Fibroblast of skin of abdomen (primary cell): Measurements from ENCODE around the gene NEGR1.

Experiments used
- DNase-seq: peaks from one replicate; pipeline ENCODE4 v3.0.0-alpha.2; 2013

Gene NEGR1

DNA sequence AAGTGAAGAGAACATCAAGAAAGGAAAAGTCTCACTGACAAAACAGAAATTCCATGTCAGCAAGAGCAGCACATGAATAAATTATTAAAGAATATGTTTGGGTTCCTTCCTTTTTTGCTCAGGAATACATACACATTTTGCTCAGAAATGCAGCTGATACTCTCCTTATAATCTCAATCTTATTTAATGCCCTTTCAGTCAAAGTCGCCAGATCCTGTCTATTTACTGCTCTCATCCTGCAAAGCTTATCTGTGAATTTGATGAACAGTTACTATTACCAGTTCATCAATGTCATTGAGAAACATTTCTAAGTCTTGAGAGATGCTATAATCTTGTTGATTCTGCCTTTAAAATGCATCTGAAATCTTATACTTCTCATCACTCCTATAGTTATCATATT is 658.5 kb downstream of the NEGR1 start:
- DNase-seq, result no peak

- peak; percentile 87 for DNase-seq
These were observed 660.6 kb downstream of the NEGR1 start for GRCh38 chr1:71621785-71622184.

GRCh38 chr1:71618766-71619530 is 663.4 kb downstream of the NEGR1 start:
- DNase-seq, result no peak

- no peak for DNase-seq
These were observed 664.1 kb downstream of the NEGR1 start for GRCh38 chr1:71618191-71618590.

DNA sequence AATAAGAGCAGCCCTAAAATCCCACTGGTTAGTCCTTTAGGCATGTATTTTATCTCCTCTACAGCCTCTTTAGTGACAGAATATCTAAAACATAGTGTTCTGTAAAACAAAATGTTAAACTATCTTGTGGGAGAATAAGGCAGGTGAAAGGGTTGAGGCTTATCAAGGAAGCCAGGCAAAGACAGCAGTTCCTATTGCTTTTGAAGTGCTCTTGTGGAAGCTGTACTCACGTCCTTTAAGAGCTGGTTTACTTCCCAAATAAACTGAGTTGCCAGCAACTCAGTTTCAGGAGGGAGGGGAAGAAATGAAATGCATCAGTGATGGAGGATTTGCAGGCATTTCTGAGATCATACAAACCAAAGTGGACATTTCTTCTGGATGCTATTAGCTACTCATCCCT is 671.9 kb downstream of the NEGR1 start:
- DNase-seq, result no peak

DNA sequence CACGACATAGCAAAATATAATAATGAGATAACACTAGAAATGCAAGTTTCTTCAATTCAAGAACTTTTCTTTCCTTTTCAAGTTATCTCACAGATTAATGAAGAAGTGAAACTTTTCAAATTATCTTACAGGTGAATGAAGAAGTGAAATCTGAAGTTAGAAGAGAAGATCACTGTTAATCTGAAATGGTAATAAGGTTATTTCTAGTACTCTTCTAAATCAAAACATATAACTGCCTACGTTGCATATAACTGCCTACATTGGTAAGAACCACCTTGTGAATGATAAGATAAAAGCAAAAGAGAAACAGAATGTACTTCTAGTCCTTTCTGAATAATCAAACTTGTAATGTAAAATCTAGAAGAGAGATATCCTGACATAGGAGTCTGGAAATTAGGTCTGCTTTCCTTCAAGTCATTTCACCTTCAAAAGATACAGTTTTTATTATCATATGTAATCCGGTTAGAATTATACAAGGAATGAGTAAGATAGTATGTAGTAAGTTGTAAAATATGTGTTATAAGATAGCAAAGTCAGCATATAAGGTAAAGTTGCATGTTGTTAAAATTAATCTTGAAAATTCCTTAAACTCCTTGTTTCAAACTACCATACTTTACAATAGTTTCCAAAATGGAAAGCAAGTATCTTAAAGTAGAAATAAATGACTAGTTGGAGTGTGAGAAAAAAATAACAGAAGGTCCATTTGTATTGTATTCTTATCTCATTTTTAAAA is 679.1 kb downstream of the NEGR1 start:
- no peak for DNase-seq

- no peak for DNase-seq
These were observed 682.3 kb downstream of the NEGR1 start for GRCh38 chr1:71600023-71600422.

DNA sequence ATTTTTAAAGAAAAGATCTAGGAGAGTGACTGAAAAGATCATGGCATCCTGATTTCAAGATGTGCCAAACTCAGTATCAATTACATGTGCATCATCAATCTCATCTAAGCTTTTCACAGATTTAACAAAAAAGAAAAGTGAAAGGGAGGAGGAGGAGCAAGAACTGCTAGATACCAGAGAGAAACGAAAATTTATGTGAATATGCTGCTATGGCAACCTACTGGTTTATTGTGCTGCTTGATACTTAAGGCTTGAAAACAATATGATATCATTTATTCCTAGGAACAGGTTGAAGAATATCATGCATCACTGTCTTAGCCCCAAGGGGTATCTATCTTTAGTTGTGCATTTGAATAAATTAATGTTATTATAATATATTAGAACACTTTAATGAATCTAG is 683.0 kb downstream of the NEGR1 start:
- no peak for DNase-seq

DNA sequence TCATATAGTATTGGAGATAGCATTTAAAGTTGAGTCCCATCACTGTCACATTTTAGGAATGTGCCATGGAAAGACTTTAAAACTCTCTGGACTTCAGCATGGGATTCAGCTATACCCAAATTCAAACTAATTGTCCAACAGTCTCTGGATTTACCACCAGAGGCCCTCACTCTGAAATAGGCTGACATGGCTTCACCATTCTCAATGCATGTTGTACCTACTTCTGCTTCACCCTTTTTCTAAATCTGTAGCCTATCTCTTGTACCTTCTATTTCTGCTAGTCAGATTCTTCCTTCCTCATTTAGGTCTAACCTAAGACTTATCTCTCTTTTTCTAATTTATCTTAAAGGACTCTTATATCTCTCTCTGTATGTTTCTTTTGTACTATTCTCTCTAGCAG is 688.8 kb downstream of the NEGR1 start:
- DNase-seq, result peak; percentile 10

GRCh38 chr1:71592646-71593274 is 689.6 kb downstream of the NEGR1 start:
- DNase-seq, result no peak

- no peak for DNase-seq
These were observed 693.3 kb downstream of the NEGR1 start for GRCh38 chr1:71589005-71589404.

DNA sequence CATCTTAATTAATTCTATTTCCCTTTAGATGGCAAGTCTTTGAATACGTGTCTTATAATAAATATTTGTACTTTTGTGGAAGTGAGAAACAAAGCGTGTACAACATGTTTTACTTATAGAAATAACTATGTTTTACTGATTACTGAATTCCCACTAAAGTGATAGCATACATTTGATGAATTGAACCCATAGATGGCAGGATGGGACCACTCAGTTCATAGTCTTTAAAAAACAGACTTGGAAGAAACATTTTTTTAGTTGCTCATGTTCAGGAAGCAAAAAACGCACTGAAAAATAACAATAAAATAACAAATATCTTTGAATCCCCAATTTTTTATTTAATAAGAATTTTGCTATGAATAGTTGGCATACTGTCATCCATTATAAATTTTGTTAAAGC is 694.4 kb downstream of the NEGR1 start:
- peak; percentile 49 for DNase-seq

DNA sequence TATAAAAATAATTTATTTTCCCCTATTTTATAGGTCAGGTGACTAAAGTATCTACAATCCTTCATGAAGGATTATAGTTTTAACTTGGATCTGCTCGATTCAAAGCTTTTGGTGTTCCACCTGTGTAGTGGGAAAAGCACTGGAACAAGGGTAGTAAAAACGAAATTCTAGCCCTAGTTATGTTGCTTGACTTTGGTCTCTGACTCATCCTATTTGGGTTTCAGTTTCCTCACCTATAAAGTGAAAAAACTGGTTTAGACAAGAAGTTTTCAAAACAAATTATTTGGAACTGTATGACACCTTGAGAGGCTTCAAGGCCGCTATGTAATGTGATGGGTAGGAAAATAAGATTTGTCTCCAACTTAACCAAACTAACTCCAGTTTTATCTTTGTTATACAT is 696.3 kb downstream of the NEGR1 start:
- DNase-seq, result no peak

GRCh38 chr1:71583756-71584155 is 698.6 kb downstream of the NEGR1 start:
- DNase-seq, result no peak

- DNase-seq, result no peak
These were observed 699.7 kb downstream of the NEGR1 start for GRCh38 chr1:71582673-71583072.

- DNase-seq, result no peak
These were observed 704.7 kb downstream of the NEGR1 start for GRCh38 chr1:71577451-71578131.

DNA sequence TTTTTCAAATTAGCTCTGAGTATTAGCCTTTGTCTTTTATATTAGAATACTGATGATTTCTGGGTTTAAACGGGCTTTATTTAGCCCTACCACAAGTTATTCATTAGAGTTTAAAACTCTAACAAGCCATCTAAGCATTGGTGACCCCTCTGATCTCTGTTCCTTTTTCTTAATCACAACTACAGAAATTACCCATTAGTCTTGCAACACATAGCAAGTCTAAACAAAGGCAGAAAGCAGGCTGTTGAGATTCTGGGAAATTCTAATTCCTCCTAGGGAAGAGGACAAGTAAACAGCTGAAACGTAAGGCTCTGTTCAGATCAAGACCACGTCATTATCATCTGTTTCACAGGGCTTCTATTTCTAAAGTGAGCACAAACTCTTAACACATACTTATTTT is 710.3 kb downstream of the NEGR1 start:
- DNase-seq, result no peak

DNA sequence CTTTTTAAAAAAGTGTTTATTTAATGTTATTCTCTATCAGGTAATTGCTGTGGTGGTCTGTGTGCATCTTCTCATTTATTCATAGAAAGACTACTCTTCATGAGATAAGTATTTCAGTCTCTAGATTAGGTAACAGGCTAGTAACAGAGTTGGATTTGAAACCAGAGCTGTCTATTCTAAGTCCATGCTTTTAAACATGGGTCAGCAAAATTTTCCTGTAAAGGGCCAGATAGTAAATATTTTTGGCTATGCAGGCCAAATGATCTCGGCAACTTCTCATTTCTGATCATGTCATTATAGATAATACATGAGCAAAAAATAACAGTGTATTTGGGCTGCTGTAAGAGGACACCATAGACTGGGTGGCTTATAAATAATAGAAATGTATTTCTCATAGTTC is 715.9 kb downstream of the NEGR1 start:
- DNase-seq, result no peak

DNA sequence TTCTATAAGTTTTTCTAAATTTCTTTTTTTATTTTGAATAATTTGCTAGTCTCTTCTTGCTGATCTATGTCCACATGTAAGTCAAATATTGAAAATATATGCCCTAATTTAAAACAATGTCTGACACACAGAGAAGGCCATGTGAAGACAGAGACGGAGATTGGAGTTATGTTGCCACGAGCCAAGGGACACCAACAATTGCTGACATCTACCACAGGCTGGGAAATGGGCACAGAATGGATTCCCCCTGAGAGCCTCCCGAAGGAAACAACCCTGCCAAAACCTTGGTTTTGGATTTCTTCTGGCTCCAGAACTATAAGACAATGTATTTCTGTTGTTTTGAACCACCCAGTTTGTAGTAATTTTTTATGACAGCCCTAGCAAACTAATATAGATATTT is 716.5 kb downstream of the NEGR1 start:
- no peak for DNase-seq

- DNase-seq, result peak; percentile 22
These were observed 717.1 kb downstream of the NEGR1 start for GRCh38 chr1:71565262-71565661.

GRCh38 chr1:71562298-71562697 is 720.0 kb downstream of the NEGR1 start:
- no peak for DNase-seq

- DNase-seq, result peak; percentile 81
These were observed 720.6 kb downstream of the NEGR1 start for GRCh38 chr1:71561729-71562128.

DNA sequence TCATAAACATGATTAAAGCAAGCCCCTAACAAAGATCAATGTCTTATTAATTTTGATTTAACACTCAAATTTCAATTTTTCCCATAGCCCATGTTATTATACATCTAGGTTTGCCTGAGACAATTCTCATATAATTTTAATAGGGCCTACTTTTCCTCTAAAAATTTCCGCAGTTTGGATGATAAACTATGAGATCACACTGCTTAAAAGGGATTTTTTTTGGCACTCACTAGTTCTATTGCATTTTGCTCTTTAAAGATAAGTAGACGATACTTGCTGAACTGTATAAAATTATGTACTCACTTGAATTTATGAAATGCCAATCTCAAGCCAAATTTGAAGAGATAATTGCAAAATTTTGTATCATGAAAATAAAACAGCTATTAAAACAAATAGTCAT is 721.1 kb downstream of the NEGR1 start:
- peak; percentile 10 for DNase-seq
